HEK293T (cell line): Measurements from ENCODE around the gene AP2A2.

Source experiments
- CTCF ChIA-PET: fragments of 350-600 bp; formaldehyde crosslinking; extraction: SDS; loops from one replicate; lab custom pipeline; 2021; ENCODE audit warnings: antibody characterized with exemption, inconsistent platforms; lab: Yijun Ruan, JAX
- POLR2A ChIA-PET: fragments of 350-600 bp; formaldehyde crosslinking; extraction: SDS; loops from one replicate; lab custom pipeline; 2020; ENCODE audit warnings: antibody characterized with exemption, inconsistent platforms; lab: Yijun Ruan, JAX
- DNase-seq: peaks from one replicate; pipeline ENCODE4 v3.0.0; 2012; ENCODE audit warnings: mixed read lengths; ENCODE audit errors: extremely low spot score
- ARNT ChIP-seq: fragments of 450-650 bp; IDR thresholded peaks from 2 replicates; pipeline ENCODE4 v1.6.1; 2017; ENCODE audit warnings: mild to moderate bottlenecking
- BHLHE40 ChIP-seq: fragments of 450-650 bp; IDR thresholded peaks from 2 replicates; pipeline ENCODE4 v1.6.1; 2016; ENCODE audit warnings: mild to moderate bottlenecking, moderate library complexity, borderline replicate concordance
- CTBP1 ChIP-seq: fragments of 450-650 bp; IDR thresholded peaks from 2 replicates; pipeline ENCODE4 v1.6.1; 2016; ENCODE audit warnings: borderline replicate concordance
- ELF4 ChIP-seq: fragments of 450-650 bp; IDR thresholded peaks from 2 replicates; pipeline ENCODE4 v1.6.1; 2017; ENCODE audit warnings: antibody characterized with exemption
- FOXA1 ChIP-seq: fragments of 450-650 bp; IDR thresholded peaks from 2 replicates; pipeline ENCODE4 v1.6.1; 2016; ENCODE audit warnings: mild to moderate bottlenecking
- FOXK2 ChIP-seq: fragments of 450-650 bp; IDR thresholded peaks from 2 replicates; pipeline ENCODE4 v1.6.1; 2016; ENCODE audit warnings: mild to moderate bottlenecking
- FOXM1 ChIP-seq: fragments of 450-650 bp; IDR thresholded peaks from 2 replicates; pipeline ENCODE4 v1.6.1; 2017; ENCODE audit warnings: mild to moderate bottlenecking, borderline replicate concordance
- HDGF ChIP-seq: fragments of 450-650 bp; IDR thresholded peaks from 2 replicates; pipeline ENCODE4 v1.6.1; 2017; ENCODE audit warnings: antibody characterized with exemption, borderline replicate concordance
- L3MBTL2 ChIP-seq: fragments of 450-650 bp; conservative IDR thresholded peaks from 2 replicates; pipeline ENCODE4 v1.6.1; 2016; ENCODE audit warnings: mild to moderate bottlenecking
- LEF1 ChIP-seq: fragments of 450-650 bp; IDR thresholded peaks from 2 replicates; pipeline ENCODE4 v1.6.1; 2017; ENCODE audit warnings: mild to moderate bottlenecking, borderline replicate concordance
- NFRKB ChIP-seq: fragments of 450-650 bp; IDR thresholded peaks from 2 replicates; pipeline ENCODE4 v1.6.1; 2016; ENCODE audit warnings: mild to moderate bottlenecking, moderate library complexity
- SP1 ChIP-seq: fragments of 450-650 bp; IDR thresholded peaks from 2 replicates; pipeline ENCODE4 v1.6.1; 2017
- SUZ12 ChIP-seq: fragments of 450-650 bp; IDR thresholded peaks from 2 replicates; pipeline ENCODE4 v1.6.1; 2016; ENCODE audit warnings: mild to moderate bottlenecking
- TARDBP ChIP-seq: fragments of 450-650 bp; IDR thresholded peaks from 2 replicates; pipeline ENCODE4 v1.6.1; 2016
- ZNF384 ChIP-seq: fragments of 450-650 bp; IDR thresholded peaks from 2 replicates; pipeline ENCODE4 v1.6.1; 2016
- TF ChIP-seq, protein P1 (sequence below): fragments of 450-650 bp; IDR thresholded peaks from 2 replicates; pipeline ENCODE4 v1.6.1; 2016

The AP2A2 gene

DNA sequence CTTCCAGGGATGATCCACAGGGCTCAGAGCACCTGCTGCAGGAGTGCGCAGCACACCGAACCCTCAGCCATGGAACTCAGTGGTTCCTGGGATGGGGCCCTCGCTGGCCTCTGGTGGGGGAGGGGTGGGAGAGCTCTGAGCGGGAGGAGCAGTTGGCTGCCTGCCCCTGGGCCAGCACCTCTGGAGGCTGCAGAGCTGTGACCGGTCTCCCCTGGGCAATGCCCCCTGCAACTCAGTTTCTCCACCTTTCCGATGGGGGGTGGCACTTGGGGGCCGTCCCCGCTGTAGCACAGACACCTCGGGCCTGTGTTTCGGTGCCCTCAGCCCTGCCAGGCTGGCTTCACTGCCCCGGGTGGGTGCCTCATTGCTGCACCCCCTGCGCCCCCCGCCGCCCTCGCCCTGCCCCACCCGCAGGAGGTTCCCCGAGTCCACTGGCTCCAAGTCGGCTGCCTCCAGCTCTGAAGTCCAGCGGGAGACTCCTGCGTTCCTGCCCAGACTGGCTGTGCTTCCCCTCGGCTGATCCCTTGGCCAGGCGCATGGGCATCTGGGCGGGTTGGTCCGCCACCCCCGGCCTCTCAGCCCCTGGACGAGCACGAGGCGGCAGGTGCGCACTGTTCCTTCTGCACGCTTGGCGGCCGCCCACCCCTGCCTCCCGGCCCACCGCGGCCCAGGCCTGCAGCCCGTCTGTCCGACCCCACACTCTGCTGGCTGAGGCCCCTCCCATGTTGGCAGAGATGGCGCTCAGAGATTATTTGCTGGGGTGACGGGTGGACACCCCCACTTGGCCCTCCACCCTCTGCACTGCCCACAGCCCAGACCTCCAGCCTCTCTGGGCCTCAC, 109.0 kb downstream of the AP2A2 start:
- POLR2A ChIA-PET, result no interaction called here
- no peak for DNase-seq
- CTCF ChIA-PET, result no interaction called here
- TF ChIP-seq SP1 (no peak), L3MBTL2 (no peak), ELF4 (no peak), SUZ12 (no peak), ARNT (no peak), HDGF (no peak), NFRKB (no peak), ZNF384 (no peak), LEF1 (no peak), FOXK2 (no peak), TARDBP (no peak), FOXM1 (no peak), FOXA1 (no peak), BHLHE40 (no peak), CTBP1 (no peak)
- TF ChIP-seq, protein P1, sequence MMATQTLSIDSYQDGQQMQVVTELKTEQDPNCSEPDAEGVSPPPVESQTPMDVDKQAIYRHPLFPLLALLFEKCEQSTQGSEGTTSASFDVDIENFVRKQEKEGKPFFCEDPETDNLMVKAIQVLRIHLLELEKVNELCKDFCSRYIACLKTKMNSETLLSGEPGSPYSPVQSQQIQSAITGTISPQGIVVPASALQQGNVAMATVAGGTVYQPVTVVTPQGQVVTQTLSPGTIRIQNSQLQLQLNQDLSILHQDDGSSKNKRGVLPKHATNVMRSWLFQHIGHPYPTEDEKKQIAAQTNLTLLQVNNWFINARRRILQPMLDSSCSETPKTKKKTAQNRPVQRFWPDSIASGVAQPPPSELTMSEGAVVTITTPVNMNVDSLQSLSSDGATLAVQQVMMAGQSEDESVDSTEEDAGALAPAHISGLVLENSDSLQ, result no peak

DNA sequence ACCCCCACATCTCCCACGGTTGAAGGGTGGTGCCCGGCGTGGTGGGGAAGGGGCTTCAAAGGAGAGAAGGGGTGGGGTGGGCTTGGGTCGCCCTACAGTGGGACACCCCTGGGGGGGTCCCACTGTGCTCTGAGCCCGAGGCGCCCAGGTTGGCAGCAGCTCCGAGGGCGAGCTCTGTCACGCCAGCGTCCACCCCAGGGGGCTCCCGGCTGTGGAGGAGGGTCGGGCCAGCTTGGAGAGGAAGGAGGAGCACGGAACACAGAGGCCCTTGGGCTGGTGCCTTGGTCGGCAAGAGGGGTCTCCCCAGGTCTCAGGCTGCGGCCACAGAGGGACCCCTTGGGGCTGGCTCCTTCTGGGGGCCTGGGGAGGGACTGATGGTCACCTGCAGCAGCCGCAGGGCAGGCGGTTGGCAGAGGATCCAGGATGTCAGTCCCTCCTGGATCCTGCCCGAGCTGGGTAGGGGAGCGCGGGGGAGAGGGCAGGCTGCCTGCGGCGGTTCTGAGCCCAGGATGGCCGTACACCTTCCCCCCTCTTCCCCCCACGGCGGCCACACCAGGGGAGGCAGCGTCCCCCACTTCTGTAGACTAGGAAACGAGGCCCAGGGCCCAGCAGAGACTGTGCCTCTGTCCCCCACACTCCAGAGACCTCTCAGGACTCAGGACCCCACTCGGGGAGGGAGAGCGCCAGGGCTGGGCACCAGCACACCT, 110.1 kb downstream of the AP2A2 start:
- CTCF ChIA-PET, result no interaction called here
- POLR2A ChIA-PET, result no interaction called here
- DNase-seq, result no peak
- TF ChIP-seq, protein P1, result no peak
- TF ChIP-seq FOXA1 (no peak), LEF1 (no peak), SUZ12 (no peak), BHLHE40 (no peak), HDGF (no peak), SP1 (no peak), ARNT (no peak), L3MBTL2 (no peak), FOXM1 (no peak), ELF4 (no peak), FOXK2 (no peak), ZNF384 (no peak), TARDBP (no peak), CTBP1 (no peak), NFRKB (no peak)

DNA sequence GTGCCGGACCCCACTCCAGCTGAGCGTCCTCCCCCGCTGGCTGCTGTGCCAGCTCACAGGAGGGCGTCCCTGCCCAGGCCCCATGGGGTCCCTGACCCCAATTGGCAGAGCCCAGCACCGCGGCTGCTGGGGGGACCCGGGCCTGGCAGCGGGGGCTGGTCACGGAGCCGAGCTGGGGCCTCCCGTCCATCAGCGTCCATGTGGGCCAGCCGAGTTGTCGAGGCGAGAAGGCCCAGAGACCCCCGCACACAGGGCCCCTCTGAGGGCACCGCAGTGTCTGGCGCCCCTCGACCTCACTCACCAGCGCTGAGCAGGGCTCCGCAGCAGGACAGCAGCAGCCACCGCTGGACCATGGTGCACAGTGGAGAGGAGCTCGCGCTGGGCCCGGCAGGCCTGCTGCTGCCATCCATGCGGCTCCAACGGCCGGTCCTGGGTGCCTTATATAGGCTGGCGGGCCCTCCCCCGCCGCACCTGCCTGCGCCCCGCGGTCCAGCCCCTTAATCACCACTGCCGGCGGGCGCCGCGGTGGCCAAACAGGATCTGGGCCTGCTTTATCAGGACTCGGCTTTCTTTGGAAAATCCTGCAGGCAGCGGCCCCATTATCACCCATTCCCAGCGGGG, 110.7 kb downstream of the AP2A2 start, which contains the start of gene MUC6:
Gene MUC6 (minus strand): TSS at position 416 of the 621 bp plus-strand sequence. CDS start 63 bp downstream, at position 353.
- ChIA-PET CTCF (no interaction called here), POLR2A (no interaction called here)
- TF ChIP-seq FOXM1, result no peak
- no peak for TF ChIP-seq SUZ12
- no peak for TF ChIP-seq BHLHE40
- TF ChIP-seq FOXA1, result no peak
- DNase-seq, result no peak

DNA sequence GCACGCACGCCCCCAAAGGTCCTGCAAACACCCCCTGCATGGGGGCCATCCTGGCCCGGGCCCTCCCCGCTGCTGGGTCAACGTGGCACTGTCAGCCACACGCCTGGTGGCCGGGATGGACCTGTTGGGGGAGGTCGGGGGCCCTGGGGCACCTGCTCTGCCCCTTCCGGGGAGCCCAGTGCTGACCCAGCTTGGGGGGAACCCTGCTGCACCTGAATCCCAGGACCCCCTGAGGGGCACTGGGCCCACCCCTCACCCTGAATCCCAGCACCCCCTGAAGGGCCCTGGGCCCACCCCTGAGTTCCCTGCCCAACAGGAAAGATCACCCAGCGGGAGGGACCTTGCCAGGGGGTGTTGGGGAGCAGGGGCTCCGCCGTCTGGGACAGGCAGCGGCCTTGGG, 111.3 kb downstream of the AP2A2 start:
- ChIA-PET POLR2A (no interaction called here), CTCF (no interaction called here)
- no peak for DNase-seq
- TF ChIP-seq LEF1, result no peak
- TF ChIP-seq BHLHE40, result no peak
- TF ChIP-seq SUZ12, result no peak
- no peak for TF ChIP-seq FOXM1
- no peak for TF ChIP-seq NFRKB
- no peak for TF ChIP-seq HDGF
- TF ChIP-seq TARDBP, result no peak
- no peak for TF ChIP-seq FOXK2
- no peak for TF ChIP-seq FOXA1
- no peak for TF ChIP-seq ZNF384
- TF ChIP-seq ELF4, result no peak
- TF ChIP-seq ARNT, result no peak
- no peak for TF ChIP-seq CTBP1

DNA sequence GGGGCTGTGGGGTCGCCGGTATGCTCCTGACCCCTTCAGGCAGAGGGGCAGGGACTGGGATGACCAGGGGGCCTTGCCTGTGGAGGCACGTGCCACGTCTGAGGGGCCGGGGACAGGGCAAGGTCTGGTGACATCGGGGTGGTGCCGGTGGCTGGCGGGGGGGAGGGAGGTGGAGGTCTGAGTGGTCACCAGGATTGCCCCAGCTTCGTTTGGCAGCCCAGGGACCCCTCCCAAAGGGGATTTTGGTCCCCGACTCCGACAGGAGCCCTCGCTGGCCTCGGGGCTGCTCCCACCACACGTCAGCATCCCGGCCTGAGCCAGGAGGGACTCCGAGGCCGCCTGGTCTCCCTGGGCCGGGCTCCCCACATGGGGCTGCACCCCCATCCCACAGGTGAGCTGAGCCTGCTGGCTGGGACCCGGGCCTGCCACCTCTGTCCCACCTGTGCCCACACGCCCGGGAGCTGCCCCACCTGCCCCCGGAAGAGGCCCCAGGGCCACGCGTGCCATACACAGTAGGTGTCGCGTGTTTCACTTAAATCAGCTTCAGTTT, 111.9 kb downstream of the AP2A2 start:
- TF ChIP-seq LEF1 (no peak), ELF4 (no peak), ZNF384 (no peak), CTBP1 (no peak), FOXA1 (no peak), HDGF (no peak), ARNT (no peak), SP1 (no peak), FOXK2 (no peak), SUZ12 (no peak), TARDBP (no peak), L3MBTL2 (no peak)
- TF ChIP-seq, protein P1, result no peak
- ChIA-PET POLR2A (no interaction called here), CTCF (no interaction called here)
- DNase-seq, result no peak
